HepG2 (cell line): ENCODE data around the gene CAPN3. TPM values are rescaled to one million over a fixed set of nuclear protein-coding genes. Genes with fewer than 3 reads are reported as not detected.

Experiments used
- ATAC-seq: fragments of 200-7000 bp; cut with Tn5 transposase; 3 replicates; pipeline ENCODE4 v1.9.1; 2020; ENCODE audit warnings: mild to moderate bottlenecking, moderate library complexity
- BruUV-seq: library from RNA; stranded (reverse); fragments of 400-500 nt; replicated peaks from 2 replicates; lab custom pipeline; 2021; lab: Mats Ljungman, UMichigan
- CTCF ChIA-PET: fragments of 300-600 bp; formaldehyde crosslinking; extraction: SDS; loops from one replicate; lab custom pipeline; 2021; ENCODE audit warnings: low total read pairs, inconsistent platforms, low intra/inter-chr PET ratio; lab: Yijun Ruan, JAX
- POLR2A ChIA-PET: fragments of 350-600 bp; sonication (Branson Sonifier 250); formaldehyde crosslinking; loops from one replicate; lab custom pipeline; 2020; ENCODE audit warnings: antibody characterized with exemption, inconsistent platforms; lab: Yijun Ruan, JAX
- DNase-seq: peaks from one replicate; pipeline ENCODE4 v3.0.0-alpha.2; 2015; ENCODE audit warnings: low spot score
- FAIRE-seq: peaks from 3 replicates; lab custom pipeline; 2011; peaks lifted over from hg19 to GRCh38; lab: Jason Lieb, UNC
- H2AFZ ChIP-seq: one replicate; pipeline ENCODE4 v1.6.1; 2011; ENCODE audit warnings: low read length, inconsistent platforms
- H3K27ac ChIP-seq: fragments of 300-600 bp; 3 replicates; pipeline ENCODE4 v1.8.0; 2011; ENCODE audit warnings: mixed run types, mild to moderate bottlenecking, mixed read lengths, low read length, inconsistent platforms; ENCODE audit not compliant: insufficient read depth; ENCODE audit errors: extremely low read length
- H3K27me3 ChIP-seq, 2 experiments: fragments of 200-600 bp in 1 of 2; 2 replicates in 1 of 2; 3 replicates in 1 of 2; pipeline versions ENCODE4 v1.6.0 to v1.8.0; 2011; ENCODE audit warnings: low read length in 2 of 2, mild to moderate bottlenecking in 2 of 2, moderate library complexity in 2 of 2, inconsistent platforms in 1 of 2; ENCODE audit not compliant: insufficient read depth in 2 of 2, control insufficient read depth in 1 of 2
- H3K36me3 ChIP-seq, 2 experiments: fragments of 200-600 bp in 1 of 2; replicated peaks in 1 of 2; 2 replicates in 1 of 2; 3 replicates in 1 of 2; pipeline versions ENCODE4 v1.5.1 to v1.8.0; 2011; ENCODE audit warnings: low read length in 2 of 2, inconsistent platforms in 1 of 2; ENCODE audit not compliant: insufficient read depth in 2 of 2, control insufficient read depth in 1 of 2
- H3K4me1 ChIP-seq: 2 replicates; pipeline ENCODE4 v1.5.1; 2012; ENCODE audit warnings: low read length, inconsistent platforms; ENCODE audit not compliant: insufficient read depth
- H3K4me2 ChIP-seq: 2 replicates; pipeline ENCODE4 v1.6.0; 2011; ENCODE audit warnings: low read depth, low read length, inconsistent platforms
- H3K4me3 ChIP-seq, 3 experiments: fragments of 200-600 bp in 1 of 3; sonication (generic), shearing (Covaris generic) in 1 of 3; replicated peaks in 1 of 3; 2 replicates each; pipeline ENCODE4 v1.5.1; 2011 to 2016; ENCODE audit warnings: low read length in 3 of 3, inconsistent platforms in 2 of 3, low read depth in 2 of 3, mild to moderate bottlenecking in 2 of 3, control low read depth in 1 of 3, mixed read lengths in 1 of 3; ENCODE audit not compliant: insufficient read depth in 1 of 3
- H3K79me2 ChIP-seq: one replicate; pipeline ENCODE4 v1.6.1; 2011; ENCODE audit warnings: low read length, inconsistent platforms; ENCODE audit not compliant: insufficient read depth
- H3K9ac ChIP-seq: 2 replicates; pipeline ENCODE4 v1.6.0; 2011; ENCODE audit warnings: mild to moderate bottlenecking, low read depth, low read length, inconsistent platforms; ENCODE audit not compliant: insufficient read depth
- H3K9me3 ChIP-seq: 2 replicates; pipeline ENCODE4 v1.5.1; 2012; ENCODE audit warnings: mild to moderate bottlenecking, low read length
- H4K20me1 ChIP-seq: 2 replicates; pipeline ENCODE4 v1.6.0; 2011; ENCODE audit warnings: inconsistent platforms, mild to moderate bottlenecking, low read length, moderate library complexity; ENCODE audit not compliant: insufficient read depth
- DMAP1 ChIP-seq: IDR thresholded peaks from 2 replicates; pipeline ENCODE4 v1.6.1; 2016
- KMT2B ChIP-seq: IDR thresholded peaks from 2 replicates; pipeline ENCODE4 v1.6.1; 2016; ENCODE audit warnings: missing genetic modification reagents, missing compliant biosample characterization
- THYN1 ChIP-seq: sonication (generic); formaldehyde crosslinking; IDR thresholded peaks from 2 replicates; pipeline ENCODE4 v1.8.1; 2023; ENCODE audit warnings: low read depth, mild to moderate bottlenecking, moderate library complexity, missing genetic modification reagents, borderline replicate concordance
- ZNF235 ChIP-seq: sonication (generic); formaldehyde crosslinking; IDR thresholded peaks from 2 replicates; pipeline ENCODE4 v1.8.1; 2023; ENCODE audit warnings: mild to moderate bottlenecking, missing genetic modification reagents, borderline replicate concordance
- ZNF563 ChIP-seq: sonication (generic); formaldehyde crosslinking; IDR thresholded peaks from 2 replicates; pipeline ENCODE4 v1.8.0; 2022; ENCODE audit warnings: mild to moderate bottlenecking, moderate library complexity, missing genetic modification reagents
- ZNF615 ChIP-seq: sonication (generic); formaldehyde crosslinking; IDR thresholded peaks from 2 replicates; pipeline ENCODE4 v1.5.0; 2020; ENCODE audit warnings: mild to moderate bottlenecking, missing genetic modification reagents, borderline replicate concordance
- ZNF83 ChIP-seq: sonication (generic); formaldehyde crosslinking; IDR thresholded peaks from 2 replicates; pipeline ENCODE4 v1.4.0; 2020; ENCODE audit warnings: missing genetic modification reagents, mild to moderate bottlenecking, borderline replicate concordance
- WGBS: methylation state at CpG from one replicate; pipeline ENCODE4 v1.1.6; 2017; ENCODE audit warnings: low lambda C conversion rate; 5-methylcytosine and 5-hydroxymethylcytosine counted together
- in situ Hi-C: cut with HindIII; loops from 2 replicates; pipeline ENCODE4 v1.10.0; 2017; ENCODE audit warnings: low pct_unique_long_range_greater_than_20kb; ENCODE audit not compliant: extremely low pct_ligation_motif_present
- intact Hi-C: fragments of 100-400 bp; cut with micrococcal nuclease; formaldehyde crosslinking; loops from one replicate; pipeline ENCODE4 v1.10.0; 2022; ENCODE audit not compliant: unreplicated experiment
- polyA plus RNA-seq, 8 experiments: library from polyadenylated mRNA; depleted of rRNA in 3 of 8; stranded (reverse) in 7 of 8; unstranded in 1 of 8; fragments of >200 nt; fragmentation: Illumina TruSeq in 4 of 8; extraction: Trizol in 4 of 8; gene quantifications; 2 replicates each; pipeline versions ENCODE4 v1.2.1 to v1.2.3, GENCODE V29; 2011 to 2016; ENCODE audit warnings: low read depth in 4 of 8, missing spikeins in 1 of 8, mixed read lengths in 1 of 8; ENCODE audit not compliant: insufficient read depth in 1 of 8
- total RNA-seq, 5 experiments: library from RNA; depleted of rRNA; stranded (reverse); fragments of >200 nt; fragmentation: Illumina TruSeq; extraction: Trizol; gene quantifications; 2 replicates each; pipeline ENCODE4 v1.2.3, GENCODE V29; 2016; ENCODE audit warnings: low read depth in 1 of 5
- TF ChIP-seq, protein P1 (sequence below): conservative IDR thresholded peaks from 2 replicates; pipeline ENCODE4 v1.6.1; 2018; ENCODE audit warnings: missing genetic modification reagents
- TF ChIP-seq, protein P2 (sequence below): sonication (generic); formaldehyde crosslinking; IDR thresholded peaks from 2 replicates; pipeline ENCODE4 v1.9.0; 2021; ENCODE audit warnings: missing genetic modification reagents, mild to moderate bottlenecking, borderline replicate concordance
- TF ChIP-seq, protein P3 (sequence below): sonication (generic); formaldehyde crosslinking; IDR thresholded peaks from 2 replicates; pipeline ENCODE4 v1.8.1; 2023; ENCODE audit warnings: missing genetic modification reagents, inconsistent platforms, borderline replicate concordance

Gene CAPN3
- total and polyA plus RNA-seq, 2 of the 13 experiments (the other 11 are each of a cell fraction or from before 2014, with no cell fraction given) = 1.3 to 4.6 TPM

DNA sequence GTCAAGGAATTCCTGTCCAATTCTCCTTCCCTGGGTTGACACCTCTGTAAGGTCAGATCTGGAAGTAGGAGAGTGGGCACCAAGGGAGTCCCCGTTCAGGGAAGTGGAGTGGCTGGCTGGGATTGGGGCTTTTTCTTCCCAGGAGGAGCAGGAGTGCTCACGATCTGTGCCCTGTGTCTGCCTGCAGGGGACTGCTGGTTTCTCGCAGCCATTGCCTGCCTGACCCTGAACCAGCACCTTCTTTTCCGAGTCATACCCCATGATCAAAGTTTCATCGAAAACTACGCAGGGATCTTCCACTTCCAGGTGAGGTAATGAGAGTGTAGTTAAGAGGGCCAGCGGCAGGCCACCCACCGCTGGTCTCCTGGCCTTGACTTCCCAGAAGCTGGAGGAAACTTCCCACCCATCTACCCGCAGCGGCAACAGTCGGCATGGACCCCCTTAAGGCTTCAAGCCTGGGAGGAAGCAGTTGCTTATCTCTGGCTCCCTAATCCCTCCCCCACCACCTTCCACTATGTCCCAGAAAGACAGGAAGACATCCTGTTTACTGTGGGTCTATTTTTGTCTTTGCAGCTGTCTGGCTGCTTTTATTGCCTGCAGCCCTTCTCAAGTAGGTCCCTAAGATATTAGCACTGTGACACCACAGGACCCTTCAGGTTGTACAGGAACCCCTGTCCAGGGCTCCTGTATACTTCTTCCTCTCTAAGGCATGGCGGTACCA lies 26.8 kb downstream of the CAPN3 start:
- CTCF ChIA-PET = no interaction called here
- ATAC-seq (peak; percentile 56), FAIRE-seq (no peak), DNase-seq (no peak)
- POLR2A ChIA-PET = interaction anchor here (0.9 to 1.0 kb wide), 2 partner anchors 113 to 415 kb away, joined by 3 to 4 read pairs; partner anchors contain the start of genes GANC and TMEM87A
- Histone ChIP-seq H3K27ac (no peak overlapping the region), H3K4me3 (no peak overlapping the region), H3K27me3 (no peaks in the 10 kb centered on the region), H3K9me3 (no peaks in the 10 kb centered on the region), H4K20me1 (no peaks in the 10 kb centered on the region), H3K9ac (no peak overlapping the region), H3K4me2 (no peak overlapping the region; the same call in 1 of the 2 replicates), H3K79me2 (no peaks in the 10 kb centered on the region), H3K36me3 (no peaks in the 10 kb centered on the region), H3K4me1 (peaks cover 24% of the 10 kb centered on the region), H2AFZ (no peak overlapping the region)
- no peak for TF ChIP-seq THYN1 (CRISPR knock-in tag)
- TF ChIP-seq, protein P1, sequence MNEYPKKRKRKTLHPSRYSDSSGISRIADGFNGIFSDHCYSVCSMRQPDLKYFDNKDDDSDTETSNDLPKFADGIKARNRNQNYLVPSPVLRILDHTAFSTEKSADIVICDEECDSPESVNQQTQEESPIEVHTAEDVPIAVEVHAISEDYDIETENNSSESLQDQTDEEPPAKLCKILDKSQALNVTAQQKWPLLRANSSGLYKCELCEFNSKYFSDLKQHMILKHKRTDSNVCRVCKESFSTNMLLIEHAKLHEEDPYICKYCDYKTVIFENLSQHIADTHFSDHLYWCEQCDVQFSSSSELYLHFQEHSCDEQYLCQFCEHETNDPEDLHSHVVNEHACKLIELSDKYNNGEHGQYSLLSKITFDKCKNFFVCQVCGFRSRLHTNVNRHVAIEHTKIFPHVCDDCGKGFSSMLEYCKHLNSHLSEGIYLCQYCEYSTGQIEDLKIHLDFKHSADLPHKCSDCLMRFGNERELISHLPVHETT (CRISPR knock-in tag) = no peak
- no peak for TF ChIP-seq ZNF563 (CRISPR knock-in tag)
- in situ Hi-C loops = no loop called here
- intact Hi-C loops = loop anchor here (1.0 to 2.0 kb wide), 2 partner anchors 113 to 320 kb away; partner anchors contain the start of genes GANC and TMEM87A
- 100% methylated on average over 4 of the region's 12 CpGs for WGBS
- BruUV-seq = no TSS peak

DNA sequence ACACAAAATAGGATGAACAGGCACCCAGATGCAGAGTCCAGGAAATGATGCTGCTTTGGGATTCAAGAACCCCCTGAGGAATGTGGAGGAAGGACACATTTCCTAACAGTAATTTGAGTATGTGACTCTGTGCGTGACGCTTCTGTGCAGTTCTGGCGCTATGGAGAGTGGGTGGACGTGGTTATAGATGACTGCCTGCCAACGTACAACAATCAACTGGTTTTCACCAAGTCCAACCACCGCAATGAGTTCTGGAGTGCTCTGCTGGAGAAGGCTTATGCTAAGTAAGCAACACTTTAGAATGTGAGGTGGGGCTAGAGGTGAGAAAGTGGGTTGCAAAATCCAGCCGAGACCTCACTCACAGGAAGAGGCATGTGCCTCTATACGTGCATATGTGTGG lies 28.3 kb downstream of the CAPN3 start:
- no peaks in the 10 kb centered on the region for H3K27me3 ChIP-seq
- no peak for TF ChIP-seq ZNF83 (CRISPR knock-in tag)
- TF ChIP-seq, protein P1 (CRISPR knock-in tag) = no peak
- TF ChIP-seq, protein P2, sequence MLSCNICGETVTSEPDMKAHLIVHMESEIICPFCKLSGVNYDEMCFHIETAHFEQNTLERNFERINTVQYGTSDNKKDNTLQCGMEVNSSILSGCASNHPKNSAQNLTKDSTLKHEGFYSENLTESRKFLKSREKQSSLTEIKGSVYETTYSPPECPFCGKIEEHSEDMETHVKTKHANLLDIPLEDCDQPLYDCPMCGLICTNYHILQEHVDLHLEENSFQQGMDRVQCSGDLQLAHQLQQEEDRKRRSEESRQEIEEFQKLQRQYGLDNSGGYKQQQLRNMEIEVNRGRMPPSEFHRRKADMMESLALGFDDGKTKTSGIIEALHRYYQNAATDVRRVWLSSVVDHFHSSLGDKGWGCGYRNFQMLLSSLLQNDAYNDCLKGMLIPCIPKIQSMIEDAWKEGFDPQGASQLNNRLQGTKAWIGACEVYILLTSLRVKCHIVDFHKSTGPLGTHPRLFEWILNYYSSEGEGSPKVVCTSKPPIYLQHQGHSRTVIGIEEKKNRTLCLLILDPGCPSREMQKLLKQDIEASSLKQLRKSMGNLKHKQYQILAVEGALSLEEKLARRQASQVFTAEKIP = no peak
- TF ChIP-seq ZNF615 (CRISPR knock-in tag) = no peak
- TF ChIP-seq, protein P3, sequence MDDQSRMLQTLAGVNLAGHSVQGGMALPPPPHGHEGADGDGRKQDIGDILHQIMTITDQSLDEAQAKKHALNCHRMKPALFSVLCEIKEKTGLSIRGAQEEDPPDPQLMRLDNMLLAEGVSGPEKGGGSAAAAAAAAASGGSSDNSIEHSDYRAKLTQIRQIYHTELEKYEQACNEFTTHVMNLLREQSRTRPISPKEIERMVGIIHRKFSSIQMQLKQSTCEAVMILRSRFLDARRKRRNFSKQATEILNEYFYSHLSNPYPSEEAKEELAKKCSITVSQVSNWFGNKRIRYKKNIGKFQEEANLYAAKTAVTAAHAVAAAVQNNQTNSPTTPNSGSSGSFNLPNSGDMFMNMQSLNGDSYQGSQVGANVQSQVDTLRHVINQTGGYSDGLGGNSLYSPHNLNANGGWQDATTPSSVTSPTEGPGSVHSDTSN = no peak
- no peak for TF ChIP-seq DMAP1 (CRISPR knock-in tag)
- TF ChIP-seq ZNF235 (CRISPR knock-in tag) = no peak
- TF ChIP-seq KMT2B = no peak

More for the DNA sequence above, 28.3 kb downstream of the CAPN3 start:
- POLR2A ChIA-PET = no interaction called here
- H4K20me1 ChIP-seq = no peaks in the 10 kb centered on the region
- BruUV-seq = no TSS peak
- no peak for FAIRE-seq
- H3K4me3 ChIP-seq = no peak overlapping the region
- H3K9me3 ChIP-seq = no peaks in the 10 kb centered on the region
- no peak overlapping the region for H3K4me2 ChIP-seq
- CTCF ChIA-PET = no interaction called here
- DNase-seq = no peak
- in situ Hi-C loops = no loop called here
- 73% methylated on average over 8 of the region's 8 CpGs for WGBS
- H3K79me2 ChIP-seq = no peaks in the 10 kb centered on the region
- intact Hi-C loops = no loop called here
- ATAC-seq = no peak
- H3K4me1 ChIP-seq = peaks cover 37% of the 10 kb centered on the region
- no peak overlapping the region for H3K9ac ChIP-seq
- no peaks in the 10 kb centered on the region for H3K36me3 ChIP-seq
- H3K27ac ChIP-seq = no peak overlapping the region
- no peak overlapping the region for H2AFZ ChIP-seq
